ENCODE results near the gene PAPPA. TPM values are rescaled to one million over a fixed set of nuclear protein-coding genes. Genes with fewer than 3 reads are reported as not detected.

Gene PAPPA
- total RNA-seq, 1 experiment from 2014 or later, result 0.17 TPM

- Histone ChIP-seq H2BK20ac (ENCODE audit: low read depth, low read length, poor library complexity, severe bottlenecking) (no peak overlapping the region), H3K27me3 (ENCODE audit: insufficient read depth, low read length) (no peaks in the 10 kb centered on the region), H3K56ac (ENCODE audit: insufficient read length, low read depth, low read length) (no peak overlapping the region), H4K91ac (ENCODE audit: insufficient read length, low read depth, low read length) (no peak overlapping the region), H3K4me1 (ENCODE audit: insufficient read depth, low read length) (no peaks in the 10 kb centered on the region), H2BK12ac (ENCODE audit: insufficient read length, low read depth, low read length) (no peak overlapping the region), H3K14ac (ENCODE audit: insufficient read depth, low read length) (no peak overlapping the region), H3K4ac (ENCODE audit: low read depth, low read length) (no peak overlapping the region), H3K9ac (ENCODE audit: extremely low read depth, insufficient read length, low read length) (no peak overlapping the region), H3K79me1 (ENCODE audit: insufficient read depth, low read depth, low read length, poor library complexity, severe bottlenecking) (no peaks in the 10 kb centered on the region), H3K4me2 (ENCODE audit: insufficient read depth, insufficient read length, low read length) (no peak overlapping the region), H2BK5ac (ENCODE audit: insufficient read length, low read length) (no peak overlapping the region), H3K23me2 (ENCODE audit: insufficient read length, low read depth, low read length, poor library complexity, severe bottlenecking) (no peaks in the 10 kb centered on the region), H3K23ac (ENCODE audit: insufficient read length, low read depth, low read length) (no peak overlapping the region), H2BK15ac (ENCODE audit: low read depth, low read length) (no peak overlapping the region), H3T11ph (ENCODE audit: low read length) (no peak overlapping the region), H2AK5ac (ENCODE audit: insufficient read length, low read length) (no peak overlapping the region), H3K9me3 (ENCODE audit: control insufficient read depth, low read depth, low read length) (no peaks in the 10 kb centered on the region), H2BK120ac (ENCODE audit: low read depth, low read length, poor library complexity, severe bottlenecking) (no peak overlapping the region), H4K8ac (replicated peaks; ENCODE audit: insufficient read length, low read depth, low read length) (no peak overlapping the region), H3K79me2 (ENCODE audit: insufficient read depth, low read length) (no peaks in the 10 kb centered on the region), H4K20me1 (ENCODE audit: control insufficient read depth, insufficient read depth, insufficient read length) (no peaks in the 10 kb centered on the region), H3K18ac (ENCODE audit: insufficient read length, low read depth, low read length) (no peak overlapping the region), H2AFZ (ENCODE audit: low read length) (no peak overlapping the region), H4K5ac (ENCODE audit: insufficient read length, low read depth, low read length) (no peak overlapping the region), H3K27ac (ENCODE audit: insufficient read length, low read depth, low read length) (no peak overlapping the region)
- H3K4me3 Mint-ChIP-seq, result no peak overlapping the region
- DNase-seq, result no peak
- peaks cover 8% of the 10 kb centered on the region for H3K27me3 Mint-ChIP-seq (ENCODE audit: low read depth)
- TF ChIP-seq, protein P1, sequence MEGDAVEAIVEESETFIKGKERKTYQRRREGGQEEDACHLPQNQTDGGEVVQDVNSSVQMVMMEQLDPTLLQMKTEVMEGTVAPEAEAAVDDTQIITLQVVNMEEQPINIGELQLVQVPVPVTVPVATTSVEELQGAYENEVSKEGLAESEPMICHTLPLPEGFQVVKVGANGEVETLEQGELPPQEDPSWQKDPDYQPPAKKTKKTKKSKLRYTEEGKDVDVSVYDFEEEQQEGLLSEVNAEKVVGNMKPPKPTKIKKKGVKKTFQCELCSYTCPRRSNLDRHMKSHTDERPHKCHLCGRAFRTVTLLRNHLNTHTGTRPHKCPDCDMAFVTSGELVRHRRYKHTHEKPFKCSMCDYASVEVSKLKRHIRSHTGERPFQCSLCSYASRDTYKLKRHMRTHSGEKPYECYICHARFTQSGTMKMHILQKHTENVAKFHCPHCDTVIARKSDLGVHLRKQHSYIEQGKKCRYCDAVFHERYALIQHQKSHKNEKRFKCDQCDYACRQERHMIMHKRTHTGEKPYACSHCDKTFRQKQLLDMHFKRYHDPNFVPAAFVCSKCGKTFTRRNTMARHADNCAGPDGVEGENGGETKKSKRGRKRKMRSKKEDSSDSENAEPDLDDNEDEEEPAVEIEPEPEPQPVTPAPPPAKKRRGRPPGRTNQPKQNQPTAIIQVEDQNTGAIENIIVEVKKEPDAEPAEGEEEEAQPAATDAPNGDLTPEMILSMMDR (conservative IDR thresholded peaks at IDR 0.05), result no peak
- H3K9me3 Mint-ChIP-seq, result no peaks in the 10 kb centered on the region
- H3K36me3 Mint-ChIP-seq (ENCODE audit: insufficient read depth in 1 of 3, low read depth in 3 of 3), result no peaks in the 10 kb centered on the region
- H3K4me1 Mint-ChIP-seq, result 0 out of 4 replicates have a peak, but pooled peaks cover 0 to 6% of the 10 kb centered on the region in 2 experiments
- no peak overlapping the region for H3K27ac Mint-ChIP-seq
These were observed 14.6 kb downstream of the PAPPA start for GRCh38 chr9:116168231-116168630.

All from H9 (cell line).